SK-N-SH treated with all-trans-retinoic acid at 6 μM for 48 hours (cell line): Measurements from ENCODE around the gene PMS2.

Experiments
- ATAC-seq: fragments of 200-7000 bp; cut with Tn5 transposase; 3 replicates; pipeline ENCODE4 v1.9.1; 2020; ENCODE audit warnings: mild to moderate bottlenecking, moderate library complexity
- ARNTL ChIP-seq: fragments of 450-650 bp; formaldehyde crosslinking; IDR thresholded peaks from 2 replicates; pipeline ENCODE4 v1.5.0; 2020; ENCODE audit warnings: low read depth, mild to moderate bottlenecking, moderate library complexity, borderline replicate concordance
- CSDC2 ChIP-seq: fragments of 250-450 bp; sonication (Bioruptor Pico); IDR thresholded peaks from 2 replicates; pipeline ENCODE4 v1.5.0; 2020; ENCODE audit warnings: mild to moderate bottlenecking, moderate library complexity
- CSRNP3 ChIP-seq: fragments of 250-450 bp; sonication (Bioruptor Pico); IDR thresholded peaks from 2 replicates; pipeline ENCODE4 v1.5.1; 2021; ENCODE audit warnings: mild to moderate bottlenecking, moderate library complexity
- GLIS3 ChIP-seq: fragments of 250-450 bp; sonication (Bioruptor Pico); IDR thresholded peaks from 2 replicates; pipeline ENCODE4 v1.5.0; 2020; ENCODE audit warnings: mild to moderate bottlenecking, moderate library complexity
- ISL1 ChIP-seq: fragments of 250-450 bp; sonication (Bioruptor Pico); IDR thresholded peaks from 2 replicates; pipeline ENCODE4 v2.1.2; 2022; ENCODE audit warnings: mild to moderate bottlenecking, moderate library complexity
- PATZ1 ChIP-seq: fragments of 250-450 bp; sonication (Bioruptor Pico); IDR thresholded peaks from 2 replicates; pipeline ENCODE4 v1.8.0; 2020; ENCODE audit warnings: mild to moderate bottlenecking, moderate library complexity, borderline replicate concordance
- PPARA ChIP-seq: fragments of 250-450 bp; sonication (Bioruptor Pico); IDR thresholded peaks from 2 replicates; pipeline ENCODE4 v1.5.0; 2020; ENCODE audit warnings: mild to moderate bottlenecking, borderline replicate concordance
- RARB ChIP-seq: fragments of 250-450 bp; sonication (Bioruptor Pico); IDR thresholded peaks from 2 replicates; pipeline ENCODE4 v1.8.0; 2021; ENCODE audit warnings: mild to moderate bottlenecking, moderate library complexity
- SNAI2 ChIP-seq: fragments of 250-450 bp; sonication (Bioruptor Pico); IDR thresholded peaks from 2 replicates; pipeline ENCODE4 v1.5.0; 2020; ENCODE audit warnings: mild to moderate bottlenecking, moderate library complexity
- TCF4 ChIP-seq: fragments of 250-450 bp; sonication (Bioruptor Pico); IDR thresholded peaks from 2 replicates; pipeline ENCODE4 v1.8.0; 2021; ENCODE audit warnings: mild to moderate bottlenecking, moderate library complexity, borderline replicate concordance
- TOX ChIP-seq: fragments of 250-450 bp; sonication (Bioruptor Pico); IDR thresholded peaks from 2 replicates; pipeline ENCODE4 v1.8.0; 2021; ENCODE audit warnings: mild to moderate bottlenecking, moderate library complexity, borderline replicate concordance
- ZC3H10 ChIP-seq: fragments of 250-450 bp; sonication (Bioruptor Pico); IDR thresholded peaks from 2 replicates; pipeline ENCODE4 v1.5.1; 2021; ENCODE audit warnings: mild to moderate bottlenecking, moderate library complexity
- ZFP3 ChIP-seq: fragments of 250-450 bp; sonication (Bioruptor Pico); IDR thresholded peaks from 2 replicates; pipeline ENCODE4 v1.5.0; 2020; ENCODE audit warnings: mild to moderate bottlenecking, moderate library complexity
- ZNF565 ChIP-seq: fragments of 450-650 bp; formaldehyde crosslinking; conservative IDR thresholded peaks from 2 replicates; pipeline ENCODE4 v1.5.0; 2020; ENCODE audit warnings: low read depth, mild to moderate bottlenecking, moderate library complexity
- ZNF70 ChIP-seq: fragments of 450-650 bp; formaldehyde crosslinking; IDR thresholded peaks from 2 replicates; pipeline ENCODE4 v1.5.0; 2020; ENCODE audit warnings: mild to moderate bottlenecking, moderate library complexity
- ZNF8 ChIP-seq: fragments of 450-650 bp; formaldehyde crosslinking; IDR thresholded peaks from 2 replicates; pipeline ENCODE4 v1.5.0; 2020; ENCODE audit warnings: mild to moderate bottlenecking, moderate library complexity
- TF ChIP-seq, protein P1 (sequence below): fragments of 250-450 bp; sonication (Bioruptor Pico); IDR thresholded peaks from 2 replicates; pipeline ENCODE4 v1.5.0; 2020; ENCODE audit warnings: mild to moderate bottlenecking, moderate library complexity
- TF ChIP-seq, protein P2 (sequence below): fragments of 250-450 bp; sonication (Bioruptor Pico); IDR thresholded peaks from 2 replicates; pipeline ENCODE4 v1.8.0; 2021; ENCODE audit warnings: low read depth, mild to moderate bottlenecking, moderate library complexity, borderline replicate concordance
- TF ChIP-seq, protein P3 (sequence below): fragments of 250-450 bp; sonication (Bioruptor Pico); IDR thresholded peaks from 2 replicates; pipeline ENCODE4 v1.5.1; 2020; ENCODE audit warnings: low read depth, mild to moderate bottlenecking, moderate library complexity

Gene PMS2

GRCh38 chr7:6008668-6009611, at the start of gene PMS2, which contains the start of gene AIMP2:
Gene PMS2, minus strand, starts transcription at chr7:6009049. Its CDS starts 30 bp downstream, at chr7:6009019.
Gene AIMP2, plus strand, starts transcription at chr7:6009272. Its CDS starts 92 bp downstream, at chr7:6009364.
- TF ChIP-seq, protein P1, sequence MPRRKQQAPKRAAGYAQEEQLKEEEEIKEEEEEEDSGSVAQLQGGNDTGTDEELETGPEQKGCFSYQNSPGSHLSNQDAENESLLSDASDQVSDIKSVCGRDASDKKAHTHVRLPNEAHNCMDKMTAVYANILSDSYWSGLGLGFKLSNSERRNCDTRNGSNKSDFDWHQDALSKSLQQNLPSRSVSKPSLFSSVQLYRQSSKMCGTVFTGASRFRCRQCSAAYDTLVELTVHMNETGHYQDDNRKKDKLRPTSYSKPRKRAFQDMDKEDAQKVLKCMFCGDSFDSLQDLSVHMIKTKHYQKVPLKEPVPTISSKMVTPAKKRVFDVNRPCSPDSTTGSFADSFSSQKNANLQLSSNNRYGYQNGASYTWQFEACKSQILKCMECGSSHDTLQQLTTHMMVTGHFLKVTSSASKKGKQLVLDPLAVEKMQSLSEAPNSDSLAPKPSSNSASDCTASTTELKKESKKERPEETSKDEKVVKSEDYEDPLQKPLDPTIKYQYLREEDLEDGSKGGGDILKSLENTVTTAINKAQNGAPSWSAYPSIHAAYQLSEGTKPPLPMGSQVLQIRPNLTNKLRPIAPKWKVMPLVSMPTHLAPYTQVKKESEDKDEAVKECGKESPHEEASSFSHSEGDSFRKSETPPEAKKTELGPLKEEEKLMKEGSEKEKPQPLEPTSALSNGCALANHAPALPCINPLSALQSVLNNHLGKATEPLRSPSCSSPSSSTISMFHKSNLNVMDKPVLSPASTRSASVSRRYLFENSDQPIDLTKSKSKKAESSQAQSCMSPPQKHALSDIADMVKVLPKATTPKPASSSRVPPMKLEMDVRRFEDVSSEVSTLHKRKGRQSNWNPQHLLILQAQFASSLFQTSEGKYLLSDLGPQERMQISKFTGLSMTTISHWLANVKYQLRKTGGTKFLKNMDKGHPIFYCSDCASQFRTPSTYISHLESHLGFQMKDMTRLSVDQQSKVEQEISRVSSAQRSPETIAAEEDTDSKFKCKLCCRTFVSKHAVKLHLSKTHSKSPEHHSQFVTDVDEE = 0 out of 2 replicates have a peak, but pooled peaks have one; percentile 58
- TF ChIP-seq ZC3H10 (CRISPR knock-in tag) (no peak), GLIS3 (CRISPR knock-in tag) (no peak), ARNTL (CRISPR knock-in tag) (peak; percentile 89), ZFP3 (CRISPR knock-in tag) (peak; percentile 92), SNAI2 (peak; percentile 61; the same call in 1 of the 2 replicates), CSDC2 (CRISPR knock-in tag) (peak; percentile 95), PPARA (CRISPR knock-in tag) (no peak), PATZ1 (CRISPR knock-in tag) (peak; percentile 32; the same call in 1 of the 2 replicates)
- TF ChIP-seq, protein P2, sequence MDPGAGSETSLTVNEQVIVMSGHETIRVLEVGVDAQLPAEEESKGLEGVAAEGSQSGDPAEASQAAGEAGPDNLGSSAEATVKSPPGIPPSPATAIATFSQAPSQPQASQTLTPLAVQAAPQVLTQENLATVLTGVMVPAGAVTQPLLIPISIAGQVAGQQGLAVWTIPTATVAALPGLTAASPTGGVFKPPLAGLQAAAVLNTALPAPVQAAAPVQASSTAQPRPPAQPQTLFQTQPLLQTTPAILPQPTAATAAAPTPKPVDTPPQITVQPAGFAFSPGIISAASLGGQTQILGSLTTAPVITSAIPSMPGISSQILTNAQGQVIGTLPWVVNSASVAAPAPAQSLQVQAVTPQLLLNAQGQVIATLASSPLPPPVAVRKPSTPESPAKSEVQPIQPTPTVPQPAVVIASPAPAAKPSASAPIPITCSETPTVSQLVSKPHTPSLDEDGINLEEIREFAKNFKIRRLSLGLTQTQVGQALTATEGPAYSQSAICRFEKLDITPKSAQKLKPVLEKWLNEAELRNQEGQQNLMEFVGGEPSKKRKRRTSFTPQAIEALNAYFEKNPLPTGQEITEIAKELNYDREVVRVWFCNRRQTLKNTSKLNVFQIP = peak; percentile 74; the same call in 1 of the 2 replicates
- ATAC-seq = peak; percentile 95

GRCh38 chr7:6057316-6058129, 48.7 kb upstream of the PMS2 start:
- TF ChIP-seq CSDC2 (CRISPR knock-in tag) = no peak
- TF ChIP-seq, protein P3, sequence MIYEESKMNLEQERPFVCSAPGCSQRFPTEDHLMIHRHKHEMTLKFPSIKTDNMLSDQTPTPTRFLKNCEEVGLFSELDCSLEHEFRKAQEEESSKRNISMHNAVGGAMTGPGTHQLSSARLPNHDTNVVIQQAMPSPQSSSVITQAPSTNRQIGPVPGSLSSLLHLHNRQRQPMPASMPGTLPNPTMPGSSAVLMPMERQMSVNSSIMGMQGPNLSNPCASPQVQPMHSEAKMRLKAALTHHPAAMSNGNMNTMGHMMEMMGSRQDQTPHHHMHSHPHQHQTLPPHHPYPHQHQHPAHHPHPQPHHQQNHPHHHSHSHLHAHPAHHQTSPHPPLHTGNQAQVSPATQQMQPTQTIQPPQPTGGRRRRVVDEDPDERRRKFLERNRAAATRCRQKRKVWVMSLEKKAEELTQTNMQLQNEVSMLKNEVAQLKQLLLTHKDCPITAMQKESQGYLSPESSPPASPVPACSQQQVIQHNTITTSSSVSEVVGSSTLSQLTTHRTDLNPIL = no peak
- no peak for TF ChIP-seq SNAI2
- no peak for ATAC-seq

DNA sequence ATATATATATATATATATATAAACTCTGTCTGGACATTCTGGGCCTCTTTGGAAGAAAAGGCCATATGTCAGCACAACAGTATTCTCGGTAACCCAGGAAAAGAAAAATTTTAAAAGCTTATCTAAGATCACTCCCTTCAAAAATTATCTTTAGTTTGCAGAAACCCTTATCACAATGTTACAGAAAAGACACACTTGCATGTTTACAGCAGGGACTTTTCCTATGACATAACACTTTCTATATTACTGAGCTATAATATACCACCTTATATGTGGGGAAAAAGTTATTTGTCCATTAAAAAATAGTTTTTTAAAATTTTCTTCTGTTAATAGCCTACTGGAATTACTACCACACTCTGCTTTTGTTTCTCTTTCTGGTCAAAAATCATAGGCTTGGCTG, 47.8 kb upstream of the PMS2 start:
- ATAC-seq = no peak

More for the DNA sequence above, 47.8 kb upstream of the PMS2 start:
- TF ChIP-seq GLIS3 (CRISPR knock-in tag) (no peak), TCF4 (no peak), SNAI2 (no peak), CSRNP3 (no peak), ISL1 (CRISPR knock-in tag) (no peak), TOX (CRISPR knock-in tag) (no peak), ZNF70 (CRISPR knock-in tag) (no peak), ARNTL (CRISPR knock-in tag) (no peak), CSDC2 (CRISPR knock-in tag) (no peak), ZNF565 (CRISPR knock-in tag) (no peak), ZNF8 (CRISPR knock-in tag) (no peak), PPARA (CRISPR knock-in tag) (no peak), PATZ1 (CRISPR knock-in tag) (no peak), RARB (CRISPR knock-in tag) (no peak)
- TF ChIP-seq, protein P1 = no peak
